Frontal cortex (tissue), 4 donors: ENCODE measurements around the gene DRC1. TPM values are rescaled to one million over a fixed set of nuclear protein-coding genes. Genes with fewer than 3 reads are reported as not detected.

Source experiments
- DNase-seq, 2 donors: peaks; one replicate each; pipeline ENCODE4 v3.0.0; 2012; ENCODE audit warnings: low spot score in 2 of 2
- FAIRE-seq: peaks from 2 replicates; lab custom pipeline; 2012; peaks lifted over from hg19 to GRCh38; lab: Jason Lieb, UNC
- total RNA-seq: library from RNA; depleted of rRNA; stranded (reverse); fragments of >200 nt; gene quantifications from one replicate; pipeline ENCODE4 v1.2.3, GENCODE V29; 2014
- donor health status: control.
- donor health status: control.
- donor health status: control.

Gene DRC1
- total RNA-seq, 1 donor from 2014 or later: 9.0 TPM

DNA sequence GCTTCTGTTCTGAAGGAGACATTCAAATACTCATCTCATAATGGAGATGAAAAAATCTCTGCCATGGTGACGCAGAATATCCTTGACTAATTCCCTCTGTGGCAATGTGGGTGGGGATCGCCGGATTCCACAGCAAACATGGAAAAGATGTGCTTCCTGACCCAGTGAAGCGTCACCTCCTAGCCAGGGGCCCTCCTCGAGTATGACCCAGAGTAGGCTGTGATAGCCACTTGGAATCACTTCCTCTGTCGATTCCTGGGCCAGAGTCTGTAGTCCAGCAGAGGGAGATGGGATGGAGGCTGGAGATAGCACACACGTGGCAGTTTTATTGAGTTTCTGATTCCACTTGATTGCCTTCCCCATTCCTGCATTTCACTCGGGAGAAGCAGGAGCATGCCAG is 36.8 kb downstream of the DRC1 start:
- FAIRE-seq (no peak), DNase-seq (no peak)

DNA sequence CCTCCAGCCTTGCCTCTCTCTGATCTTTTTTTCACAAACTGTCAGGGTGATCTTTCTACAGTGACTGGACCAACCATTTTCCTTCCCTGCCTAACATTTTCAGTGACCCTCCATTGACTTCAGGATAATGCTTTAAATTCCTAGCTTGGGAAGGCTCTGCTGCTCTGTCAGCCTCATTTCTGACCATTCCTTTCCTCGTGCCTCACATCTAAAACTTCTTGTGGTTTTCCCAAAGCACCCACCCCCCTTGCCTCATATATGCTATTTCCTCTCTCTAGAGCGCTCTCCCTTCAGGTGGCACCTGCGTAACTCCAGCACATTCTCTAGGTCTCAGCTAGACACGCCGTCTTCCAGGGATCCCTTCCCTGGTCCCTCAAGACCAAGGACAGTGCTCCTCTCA is 37.2 kb downstream of the DRC1 start:
- no peak for DNase-seq
- FAIRE-seq: no peak

DNA sequence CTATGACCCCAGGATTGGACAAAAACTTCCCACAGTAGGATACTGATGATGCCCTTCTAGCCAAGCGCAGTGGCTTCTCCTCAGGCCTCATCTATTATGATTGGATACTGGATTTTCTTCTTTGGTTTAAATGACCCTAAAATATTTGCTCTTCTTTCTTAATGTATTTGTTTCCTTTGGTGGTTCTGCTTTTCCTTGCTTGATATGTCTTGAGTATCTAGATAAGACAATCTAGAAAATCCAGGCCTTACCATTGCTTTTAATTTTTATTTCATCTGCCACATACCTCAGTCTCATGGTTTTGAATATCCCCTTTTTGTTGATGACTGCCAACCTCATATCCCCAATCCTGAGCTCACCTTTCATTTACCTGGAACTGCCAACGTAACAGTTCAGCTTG is 40.6 kb downstream of the DRC1 start:
- FAIRE-seq: no peak
- DNase-seq: no peak

DNA sequence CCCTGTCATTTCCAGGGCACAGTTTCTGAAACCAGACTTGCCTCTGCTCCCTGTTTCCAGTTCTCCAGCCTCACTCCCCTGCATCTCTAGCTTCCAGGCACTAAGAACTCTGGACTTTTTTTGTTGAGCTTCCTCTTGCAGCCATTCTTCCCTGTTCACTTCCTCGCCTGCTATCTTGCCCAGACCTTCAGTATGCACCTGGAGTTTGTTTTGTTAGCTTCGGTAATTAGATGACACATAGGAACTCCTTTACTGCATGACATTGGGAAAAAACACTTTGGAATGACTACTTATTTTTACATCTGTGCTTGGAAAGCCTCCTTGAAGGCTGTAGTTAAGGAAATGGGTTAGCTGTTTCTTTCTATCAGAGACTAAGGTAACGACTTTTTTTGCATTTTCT is 41.0 kb downstream of the DRC1 start:
- FAIRE-seq: no peak
- no peak for DNase-seq

DNA sequence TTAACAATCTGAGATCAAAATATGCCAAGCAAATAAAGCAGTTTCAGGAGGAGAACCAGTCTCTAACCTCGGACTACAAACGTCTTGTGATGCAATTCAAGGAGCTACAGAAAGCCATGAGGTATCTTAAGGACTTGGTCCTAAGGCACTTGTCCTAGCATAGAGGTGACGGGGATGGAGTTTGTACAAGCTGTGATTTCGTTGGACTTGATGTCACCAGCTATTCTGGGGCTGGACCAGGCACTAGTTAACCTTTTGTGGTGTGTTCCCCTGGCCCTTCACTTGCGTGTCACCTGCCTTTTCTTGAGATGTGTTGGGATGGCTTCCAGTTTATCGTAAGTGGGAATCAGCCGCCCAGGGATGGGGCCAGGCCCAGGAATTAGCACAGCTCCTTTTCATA is 42.5 kb downstream of the DRC1 start:
- FAIRE-seq: no peak
- DNase-seq: no peak

DNA sequence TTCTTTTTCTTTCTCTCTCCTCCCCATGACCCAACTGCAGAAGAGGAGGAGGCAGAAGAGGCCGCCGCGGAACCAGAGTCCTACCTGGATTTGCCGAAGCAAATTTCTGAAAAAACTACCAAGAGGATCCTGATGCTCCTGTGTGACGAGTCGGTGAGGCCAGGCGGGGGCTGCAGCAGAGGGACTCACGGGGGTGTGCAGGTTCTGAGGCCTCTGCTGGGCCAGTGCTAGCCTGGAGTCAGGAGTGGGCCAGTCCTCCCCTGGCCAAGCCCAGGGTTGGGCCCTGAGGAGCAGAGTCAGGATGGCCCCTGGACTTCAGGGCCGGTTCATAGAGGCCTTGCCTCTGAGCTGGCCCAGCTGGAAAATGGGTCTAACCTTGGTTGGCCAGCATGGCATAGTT is 46.9 kb downstream of the DRC1 start:
- DNase-seq: no peak
- FAIRE-seq: no peak

DNA sequence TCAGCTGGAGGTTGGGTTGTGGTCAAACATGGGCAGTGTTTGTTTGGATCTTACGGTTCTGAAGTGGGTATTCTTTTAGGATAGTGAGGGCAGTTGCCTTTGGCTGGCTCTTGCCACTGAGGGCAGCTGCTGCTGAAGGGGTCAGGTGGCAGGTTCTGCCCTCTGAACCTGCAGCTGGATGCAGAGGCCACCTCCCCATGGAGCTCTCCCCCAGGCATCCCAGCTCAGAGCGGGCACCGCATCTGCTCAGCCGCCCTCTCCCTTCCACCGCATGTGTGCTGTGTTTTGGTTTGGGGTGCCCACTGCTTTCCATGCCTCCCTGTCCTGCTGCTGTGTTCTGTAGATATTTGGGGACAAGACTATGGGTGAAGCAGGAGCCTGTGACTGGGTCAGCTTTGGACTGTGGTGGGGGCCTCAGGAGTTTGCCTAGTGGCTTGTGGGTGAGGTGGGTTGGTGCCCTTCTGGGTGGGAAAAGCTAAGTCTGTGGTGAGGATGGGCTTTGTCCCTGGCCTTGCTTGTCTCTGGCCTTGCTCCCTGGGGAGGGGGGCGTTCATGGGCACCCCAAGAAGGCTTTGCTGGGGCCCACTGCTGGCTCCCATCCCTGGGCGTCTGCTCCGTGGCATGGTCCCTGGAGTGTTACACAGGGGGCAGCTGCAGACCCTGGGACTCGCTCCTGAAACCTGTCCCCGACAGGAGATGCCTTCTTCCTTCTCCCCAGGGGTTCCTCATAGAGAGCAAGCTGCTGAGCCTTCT is 47.7 kb downstream of the DRC1 start:
- no peak for DNase-seq
- FAIRE-seq: no peak

DNA sequence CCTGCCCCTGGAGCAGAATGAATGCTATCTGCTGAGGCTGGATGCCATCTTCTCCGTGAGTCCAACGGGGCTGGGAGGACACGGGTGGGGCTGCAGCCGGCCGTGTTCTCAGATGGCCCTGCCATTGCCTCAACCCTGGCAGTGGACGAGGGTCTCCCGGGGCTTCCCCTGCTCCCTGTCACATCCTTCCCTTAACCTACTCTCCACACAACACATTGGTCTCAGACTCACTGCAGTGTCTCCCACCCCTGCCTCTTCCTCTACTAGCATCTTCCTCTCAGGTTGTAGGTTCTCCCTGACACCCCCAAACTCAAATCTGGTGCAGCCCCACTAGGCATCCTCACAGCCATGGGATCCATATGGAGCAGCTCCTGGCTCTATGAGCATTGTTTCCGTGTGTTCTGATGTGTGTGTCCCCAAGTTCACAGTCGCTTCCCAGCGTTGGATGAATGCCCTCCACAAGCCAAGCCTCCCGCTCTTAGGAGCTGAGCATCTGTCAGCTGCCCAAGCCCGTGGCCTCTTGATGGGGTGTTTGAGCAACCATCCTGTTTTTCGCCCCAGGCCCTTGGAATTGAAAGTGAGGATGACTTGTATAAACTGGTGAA is 48.4 kb downstream of the DRC1 start:
- FAIRE-seq: no peak
- no peak for DNase-seq

DNA sequence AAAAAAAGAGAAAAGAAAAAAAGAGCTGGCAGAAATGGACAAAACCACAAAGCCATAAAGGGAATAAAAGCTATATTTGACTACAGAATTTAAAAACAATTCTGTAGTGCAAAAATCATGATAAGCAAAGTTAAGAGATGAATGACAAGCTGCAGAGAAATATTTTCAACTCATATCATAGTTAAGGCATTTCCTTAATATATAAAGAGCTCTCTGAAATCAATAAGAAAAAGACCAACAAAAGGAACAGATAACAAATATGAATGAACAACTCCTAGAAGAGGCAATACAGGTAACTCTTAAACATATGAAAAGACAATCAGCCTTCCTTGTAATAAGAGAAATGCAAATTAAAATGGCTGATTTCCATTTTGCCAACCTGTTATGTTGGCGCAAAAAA is 50.0 kb downstream of the DRC1 start:
- no peak for FAIRE-seq

DNA sequence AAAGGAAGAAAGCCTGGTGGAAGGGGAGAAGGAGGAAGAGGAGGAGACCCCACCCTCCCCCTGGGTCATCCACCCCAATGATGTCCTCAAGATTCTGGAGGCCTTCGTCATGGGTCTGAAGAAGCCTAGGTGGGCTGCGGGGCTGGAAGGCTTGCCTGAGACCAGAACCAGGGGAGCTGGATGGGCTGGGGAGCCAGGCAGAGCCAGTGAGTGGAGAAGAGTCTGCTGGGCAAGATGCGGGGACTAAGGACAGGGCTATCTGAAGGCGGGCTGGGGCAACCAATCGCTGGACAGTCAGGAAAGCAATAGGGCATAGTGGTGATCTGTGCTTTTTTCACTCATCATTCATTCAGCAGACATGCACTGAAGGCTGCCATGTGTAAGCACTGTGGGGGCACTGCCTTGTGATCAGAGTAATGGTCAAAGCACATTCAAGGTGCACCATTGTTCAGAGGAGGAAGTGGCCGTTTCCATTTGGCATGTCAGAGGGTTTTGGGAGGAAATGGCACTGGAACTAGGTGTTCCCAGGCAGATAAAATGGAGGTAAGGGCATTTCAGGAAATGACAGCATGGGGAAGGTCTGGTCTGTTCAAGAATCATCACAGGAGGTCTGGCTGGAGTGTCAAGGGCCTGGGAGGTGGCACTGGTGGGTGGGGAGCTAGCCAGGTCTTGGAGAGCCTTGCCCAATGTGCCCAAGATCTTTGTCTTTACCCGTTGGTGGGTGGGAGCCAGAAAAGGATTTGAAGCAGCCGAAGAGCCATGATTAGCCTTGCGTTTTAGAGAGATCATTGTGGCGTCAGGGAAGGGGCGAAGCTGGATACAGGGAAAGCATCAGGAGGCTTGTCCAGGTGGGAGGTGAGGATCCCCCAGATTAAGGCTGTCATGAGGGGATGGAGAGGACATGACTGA is 52.0 kb downstream of the DRC1 start:
- DNase-seq: no peak
- FAIRE-seq: no peak

More for the DNA sequence above, 50.0 kb downstream of the DRC1 start:
- no peak for DNase-seq

DNA sequence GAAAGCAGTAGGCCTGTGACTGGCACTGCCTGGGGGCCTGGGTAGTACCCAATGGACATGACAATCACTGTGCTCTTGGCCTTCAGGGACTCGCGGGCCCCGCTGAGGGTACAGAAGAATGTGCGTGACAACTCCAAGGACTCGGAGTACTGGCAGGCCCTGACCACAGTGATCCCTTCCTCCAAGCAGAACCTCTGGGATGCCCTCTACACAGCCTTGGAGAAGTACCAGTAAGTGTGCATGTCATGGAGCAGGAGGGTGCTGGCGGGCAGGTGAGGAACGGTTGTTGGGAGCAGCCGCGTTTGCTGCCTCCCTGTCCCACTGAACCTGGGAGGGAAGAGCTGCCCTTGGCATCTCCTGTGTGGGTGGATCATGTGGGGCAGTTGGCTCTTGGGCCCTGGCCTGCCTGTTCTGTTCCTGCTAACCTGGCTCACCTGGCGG is 52.9 kb downstream of the DRC1 start:
- DNase-seq: no peak
- no peak for FAIRE-seq

DNA sequence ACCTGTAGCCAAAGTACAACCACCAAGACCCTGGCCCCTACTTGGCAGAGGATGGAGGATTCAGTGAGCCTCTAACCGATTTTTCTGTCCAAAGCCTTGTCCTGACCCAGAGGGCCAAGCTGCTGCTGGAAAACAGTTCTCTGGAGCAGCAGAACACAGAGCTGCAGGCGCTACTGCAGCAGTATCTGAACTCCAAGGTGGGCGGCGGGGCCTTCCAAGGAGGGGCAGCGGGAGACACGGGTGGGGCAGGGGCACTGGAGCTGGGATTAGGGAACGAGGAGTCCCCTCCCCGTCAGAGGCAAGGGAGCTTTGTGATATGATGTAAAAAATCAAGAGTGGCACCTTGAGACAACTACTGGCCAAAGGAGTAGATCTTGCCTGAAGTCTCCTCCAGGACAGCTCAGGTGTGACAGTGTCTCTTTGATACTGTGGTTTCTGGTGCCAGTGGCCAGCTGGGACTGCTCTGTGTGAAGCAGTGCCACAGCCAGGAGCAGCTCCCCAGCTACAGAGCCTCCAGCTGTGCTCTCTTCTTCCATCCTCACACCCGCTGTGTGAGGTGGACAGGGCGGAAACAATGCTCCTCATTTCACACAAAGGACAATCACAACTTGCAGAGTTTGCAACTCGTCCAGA is 53.4 kb downstream of the DRC1 start:
- FAIRE-seq (no peak), DNase-seq (no peak)

DNA sequence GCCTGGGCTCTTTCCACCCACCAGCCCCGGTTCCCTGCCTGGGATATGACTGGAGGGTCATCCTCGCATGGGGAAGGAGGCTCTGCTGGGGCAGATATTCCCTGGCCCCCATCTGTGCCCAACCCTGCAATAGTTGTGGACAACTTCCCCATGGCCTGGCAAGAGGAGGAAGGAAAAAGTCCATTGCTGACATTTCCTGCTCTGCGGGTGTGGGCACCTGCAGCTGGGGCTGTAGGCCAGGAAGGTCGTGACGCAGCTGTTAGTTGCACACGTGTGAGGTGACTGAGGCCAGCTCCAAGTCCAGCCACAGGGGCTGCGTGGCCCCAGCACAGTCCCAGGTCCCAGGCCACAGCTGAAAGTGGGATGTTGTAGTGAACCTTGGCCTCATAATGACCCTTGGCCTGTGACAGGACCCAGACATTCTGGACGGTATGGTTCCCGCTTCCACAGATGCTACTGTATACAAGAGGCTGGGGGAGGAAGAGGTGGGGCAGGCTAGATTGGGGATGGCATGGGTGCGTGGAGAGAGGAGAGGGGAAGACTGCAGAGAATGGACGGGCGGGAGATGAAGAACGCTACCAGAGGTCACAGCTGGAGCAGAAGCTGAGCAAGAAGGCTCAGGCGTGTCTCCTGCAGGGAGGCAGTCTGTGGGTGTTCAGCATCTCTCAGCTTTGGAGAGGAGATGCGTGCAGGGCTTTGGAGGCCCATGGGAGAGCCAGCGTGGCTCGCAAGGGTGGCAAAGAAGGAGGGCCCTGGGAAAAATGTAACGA is 54.1 kb downstream of the DRC1 start:
- no peak for DNase-seq
- FAIRE-seq: no peak

DNA sequence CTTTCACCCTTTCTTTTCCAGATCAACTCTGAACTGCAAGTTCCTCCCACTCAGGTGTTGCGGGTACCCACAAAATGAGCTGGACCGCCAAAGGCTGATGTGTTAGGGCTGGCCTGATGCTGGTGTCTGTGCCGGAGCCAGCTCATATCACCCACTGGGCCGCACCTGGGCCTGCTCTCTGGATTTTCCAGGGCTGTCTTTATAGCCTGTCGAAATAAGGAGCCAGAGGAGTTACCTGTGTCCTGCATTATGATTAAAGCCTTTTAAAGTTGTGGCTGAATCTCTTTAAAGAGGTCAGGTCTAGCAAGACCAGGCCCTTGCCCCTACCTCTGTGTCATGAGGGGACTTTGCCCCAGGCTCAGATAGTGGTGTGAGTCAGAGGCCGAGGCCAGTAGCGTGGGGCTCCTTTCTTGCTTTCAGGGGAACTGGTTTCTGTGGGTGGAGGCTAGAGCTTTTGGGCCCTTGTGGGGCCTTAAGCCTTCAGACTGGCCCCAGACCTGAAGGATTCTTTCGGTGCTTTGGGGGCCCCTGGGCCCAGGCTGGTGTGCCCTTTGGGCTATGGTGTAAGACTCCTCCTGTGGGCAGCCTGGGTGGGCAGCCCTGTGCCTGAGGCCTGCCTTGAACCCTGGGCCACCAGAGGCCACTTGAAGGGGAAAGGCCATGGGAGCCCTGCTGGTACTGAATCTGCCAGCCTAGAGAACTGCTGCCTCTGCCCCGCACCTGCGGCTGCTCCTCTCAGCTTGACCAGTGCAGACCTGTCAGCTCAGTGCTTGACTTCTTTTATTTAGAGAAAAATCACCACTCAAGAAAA is 54.9 kb downstream of the DRC1 start:
- no peak for DNase-seq
- FAIRE-seq: no peak

DNA sequence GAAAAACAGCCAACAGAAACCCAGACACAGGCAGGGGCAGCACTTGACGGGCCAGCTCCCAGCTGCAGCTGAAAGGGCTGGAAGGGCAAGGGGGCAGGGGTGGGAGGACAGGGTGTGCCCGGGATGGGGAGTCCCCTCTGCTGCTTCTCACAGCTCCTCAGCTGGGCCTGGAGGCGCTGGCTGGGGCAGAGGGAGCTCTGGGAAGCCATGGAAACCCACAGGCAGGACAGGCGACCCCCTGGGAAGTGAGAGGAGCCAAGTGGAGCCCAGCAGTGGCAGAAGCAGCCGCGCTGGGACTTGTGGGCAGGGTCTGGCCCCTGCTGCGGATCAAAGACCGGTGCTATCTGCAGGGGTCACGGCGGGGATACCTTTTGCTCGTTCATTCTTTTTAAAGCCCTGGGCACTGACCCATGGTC is 55.5 kb downstream of the DRC1 start:
- FAIRE-seq (no peak), DNase-seq (no peak)

DNA sequence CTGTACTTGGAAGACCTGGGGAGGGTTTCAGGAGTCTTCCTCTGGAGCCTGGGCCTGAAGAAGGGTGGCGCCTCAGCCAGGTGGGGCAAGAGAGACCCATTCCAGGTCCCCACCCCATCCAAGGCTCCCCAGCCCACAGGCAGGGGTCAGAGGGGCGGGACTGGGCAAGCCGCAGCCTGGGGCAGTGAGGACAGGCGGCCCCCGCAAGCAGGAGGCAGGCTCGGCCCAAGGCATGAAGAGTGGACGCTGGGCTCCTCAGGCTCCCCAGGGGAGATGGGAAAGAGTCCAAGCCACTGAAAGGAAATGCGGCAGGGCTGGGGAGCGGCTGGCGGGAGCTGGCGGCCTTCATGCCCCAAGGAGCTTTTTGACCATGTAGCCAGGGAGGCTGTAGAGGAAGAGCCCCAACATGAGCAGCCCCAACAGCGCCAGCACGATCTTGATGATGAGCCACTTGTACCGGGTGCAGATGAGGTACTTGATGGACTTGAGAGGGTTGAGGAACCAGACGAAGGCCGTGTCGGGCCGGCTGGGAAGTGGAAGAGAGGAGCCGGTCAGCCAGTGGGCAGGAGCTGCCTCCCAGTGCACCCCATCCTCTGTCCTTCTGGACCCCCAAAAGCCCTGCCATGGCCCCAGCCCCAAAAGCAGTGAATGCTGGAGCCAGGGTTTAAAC is 56.1 kb downstream of the DRC1 start:
- no peak for FAIRE-seq
- no peak for DNase-seq

DNA sequence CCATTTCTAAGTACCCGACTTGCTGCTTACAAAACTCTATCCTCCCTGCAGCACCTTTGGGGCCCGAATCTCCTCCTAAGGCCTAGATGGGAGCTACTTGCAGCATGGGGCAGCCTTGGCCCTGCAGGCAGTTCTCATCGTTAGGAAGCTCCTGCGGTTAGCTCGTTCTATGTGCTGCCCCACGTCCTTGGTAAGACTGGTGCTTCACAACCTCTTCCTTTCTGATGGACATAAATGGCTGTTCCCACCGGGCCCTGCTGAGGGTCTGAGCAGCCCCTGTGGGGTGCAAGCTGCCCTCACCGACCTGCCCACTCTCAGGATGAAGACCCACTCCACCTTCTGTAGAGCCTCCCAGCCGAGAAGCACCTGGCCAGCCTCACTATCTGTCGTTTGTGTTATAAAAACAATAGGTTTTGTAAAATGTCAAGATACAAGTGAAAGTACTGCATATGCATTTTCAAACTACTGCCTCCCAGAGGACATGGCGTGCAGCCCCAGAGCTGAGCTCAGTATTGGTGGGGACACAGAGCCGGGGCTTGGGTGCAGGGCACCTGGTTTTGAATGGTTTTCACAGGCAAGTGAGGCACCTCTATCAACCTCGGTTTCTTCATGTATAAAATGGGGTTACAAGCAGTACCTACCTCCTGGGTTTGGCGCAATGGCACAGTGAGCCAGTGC is 56.8 kb downstream of the DRC1 start:
- FAIRE-seq: no peak

More for the DNA sequence above, 56.8 kb downstream of the DRC1 start:
- DNase-seq: no peak
